Measurements from ENCODE around the gene CATSPER3. TPM values are rescaled to one million over a fixed set of nuclear protein-coding genes. Genes with fewer than 3 reads are reported as not detected.

The CATSPER3 gene
- total RNA-seq, 1 experiment from 2014 or later, result 0.50 TPM

DNA sequence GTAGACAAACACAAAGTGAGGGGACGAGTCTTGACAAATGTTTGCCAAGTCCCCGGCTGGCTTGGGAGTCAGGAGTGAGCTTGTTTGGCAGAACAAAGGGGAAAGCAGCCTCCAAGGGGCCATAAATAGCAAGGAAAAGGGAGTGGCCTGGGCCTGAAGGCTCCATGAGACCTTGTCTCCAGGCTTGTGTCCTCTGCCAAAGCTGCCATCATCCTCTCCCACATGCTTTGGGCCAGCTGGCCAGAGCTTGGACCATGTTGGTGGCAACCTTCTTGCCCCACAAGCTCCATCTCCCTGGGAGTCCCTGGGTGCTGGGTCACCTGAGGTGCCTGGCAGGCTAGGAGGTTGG lies 79.6 kb downstream of the CATSPER3 start:
- H3K14ac ChIP-seq (ENCODE audit: insufficient read depth, low read length), result no peak overlapping the region
- H3K79me2 ChIP-seq (ENCODE audit: insufficient read depth, low read length), result no peaks in the 10 kb centered on the region
- DNase-seq, result no peak
- TF ChIP-seq, protein P1, sequence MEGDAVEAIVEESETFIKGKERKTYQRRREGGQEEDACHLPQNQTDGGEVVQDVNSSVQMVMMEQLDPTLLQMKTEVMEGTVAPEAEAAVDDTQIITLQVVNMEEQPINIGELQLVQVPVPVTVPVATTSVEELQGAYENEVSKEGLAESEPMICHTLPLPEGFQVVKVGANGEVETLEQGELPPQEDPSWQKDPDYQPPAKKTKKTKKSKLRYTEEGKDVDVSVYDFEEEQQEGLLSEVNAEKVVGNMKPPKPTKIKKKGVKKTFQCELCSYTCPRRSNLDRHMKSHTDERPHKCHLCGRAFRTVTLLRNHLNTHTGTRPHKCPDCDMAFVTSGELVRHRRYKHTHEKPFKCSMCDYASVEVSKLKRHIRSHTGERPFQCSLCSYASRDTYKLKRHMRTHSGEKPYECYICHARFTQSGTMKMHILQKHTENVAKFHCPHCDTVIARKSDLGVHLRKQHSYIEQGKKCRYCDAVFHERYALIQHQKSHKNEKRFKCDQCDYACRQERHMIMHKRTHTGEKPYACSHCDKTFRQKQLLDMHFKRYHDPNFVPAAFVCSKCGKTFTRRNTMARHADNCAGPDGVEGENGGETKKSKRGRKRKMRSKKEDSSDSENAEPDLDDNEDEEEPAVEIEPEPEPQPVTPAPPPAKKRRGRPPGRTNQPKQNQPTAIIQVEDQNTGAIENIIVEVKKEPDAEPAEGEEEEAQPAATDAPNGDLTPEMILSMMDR (conservative IDR thresholded peaks at IDR 0.05), result no peak
- H2BK15ac ChIP-seq (ENCODE audit: low read depth, low read length), result no peak overlapping the region
- H3K9me3 ChIP-seq (ENCODE audit: control insufficient read depth, low read depth, low read length), result no peaks in the 10 kb centered on the region
- no peak overlapping the region for H2AFZ ChIP-seq (ENCODE audit: low read length)
- H3K79me1 ChIP-seq (ENCODE audit: insufficient read depth, low read depth, low read length, poor library complexity, severe bottlenecking), result no peaks in the 10 kb centered on the region
- no peak overlapping the region for H3K4ac ChIP-seq (ENCODE audit: low read depth, low read length)
- no peaks in the 10 kb centered on the region; a peak in 1 of 5 replicates for H3K9me3 Mint-ChIP-seq
- H3T11ph ChIP-seq (ENCODE audit: low read length), result no peak overlapping the region
- peaks cover 99% of the 10 kb centered on the region for H3K27me3 Mint-ChIP-seq (ENCODE audit: low read depth)
- H3K56ac ChIP-seq (ENCODE audit: insufficient read length, low read depth, low read length), result no peak overlapping the region
- H3K4me1 ChIP-seq (ENCODE audit: insufficient read depth, low read length), result no peaks in the 10 kb centered on the region
- H2BK12ac ChIP-seq (ENCODE audit: insufficient read length, low read depth, low read length), result no peak overlapping the region
- no peak overlapping the region for H4K91ac ChIP-seq (ENCODE audit: insufficient read length, low read depth, low read length)
- no peak overlapping the region for H3K27ac ChIP-seq (ENCODE audit: insufficient read length, low read depth, low read length)
- no peak overlapping the region for H3K4me2 ChIP-seq (ENCODE audit: insufficient read depth, insufficient read length, low read length)
- no peak overlapping the region for H4K5ac ChIP-seq (ENCODE audit: insufficient read length, low read depth, low read length)
- H2BK20ac ChIP-seq (ENCODE audit: low read depth, low read length, poor library complexity, severe bottlenecking), result no peak overlapping the region
- H3K23me2 ChIP-seq (ENCODE audit: insufficient read length, low read depth, low read length, poor library complexity, severe bottlenecking), result peaks cover 7% of the 10 kb centered on the region
- no CpG with 5 or more reads among the region's 2 CpGs for WGBS (ENCODE audit: extremely low coverage, insufficient read length, low lambda C conversion rate)
- no peak overlapping the region for H3K23ac ChIP-seq (ENCODE audit: insufficient read length, low read depth, low read length)
- peaks cover 7 to 10% of the 10 kb centered on the region in 2 experiments; a peak in 3 of 4 replicates for H3K4me1 Mint-ChIP-seq
- no peak overlapping the region for H3K27ac Mint-ChIP-seq
- H2BK5ac ChIP-seq (ENCODE audit: insufficient read length, low read length), result no peak overlapping the region
- no peak overlapping the region for H2BK120ac ChIP-seq (ENCODE audit: low read depth, low read length, poor library complexity, severe bottlenecking)
- H4K20me1 ChIP-seq (ENCODE audit: control insufficient read depth, insufficient read depth, insufficient read length), result no peaks in the 10 kb centered on the region
- no peak overlapping the region for H3K18ac ChIP-seq (ENCODE audit: insufficient read length, low read depth, low read length)
- no peak overlapping the region for H2AK5ac ChIP-seq (ENCODE audit: insufficient read length, low read length)
- no peak overlapping the region for H3K9ac ChIP-seq (ENCODE audit: extremely low read depth, insufficient read length, low read length)
- no peak overlapping the region for H3K4me3 Mint-ChIP-seq
- no peaks in the 10 kb centered on the region for H3K36me3 Mint-ChIP-seq (ENCODE audit: insufficient read depth in 1 of 3, low read depth in 3 of 3)
- peaks cover 48% of the 10 kb centered on the region for H3K27me3 ChIP-seq (ENCODE audit: insufficient read depth, low read length)
- no peak overlapping the region for H4K8ac ChIP-seq (replicated peaks; ENCODE audit: insufficient read length, low read depth, low read length)

Measured in H9 (cell line).